Measurements from ENCODE around the gene STXBP5L.
A peak's percentile ranks its signal among the peaks of the same experiment; 100 is the strongest.
"Not testable (repeated sequence)": the region's sequence is repeated elsewhere in the genome, so short reads cannot be mapped to it uniquely, and the experiment has no call there.

The STXBP5L gene

GRCh38 chr3:121274411-121274810 lies 366.4 kb downstream of the STXBP5L start:
- no peak overlapping the region for H3K4me3 ChIP-seq (ENCODE audit: low read length)
- peak; percentile 7 for DNase-seq (ENCODE audit: low read depth)
- TF ChIP-seq, protein P1, sequence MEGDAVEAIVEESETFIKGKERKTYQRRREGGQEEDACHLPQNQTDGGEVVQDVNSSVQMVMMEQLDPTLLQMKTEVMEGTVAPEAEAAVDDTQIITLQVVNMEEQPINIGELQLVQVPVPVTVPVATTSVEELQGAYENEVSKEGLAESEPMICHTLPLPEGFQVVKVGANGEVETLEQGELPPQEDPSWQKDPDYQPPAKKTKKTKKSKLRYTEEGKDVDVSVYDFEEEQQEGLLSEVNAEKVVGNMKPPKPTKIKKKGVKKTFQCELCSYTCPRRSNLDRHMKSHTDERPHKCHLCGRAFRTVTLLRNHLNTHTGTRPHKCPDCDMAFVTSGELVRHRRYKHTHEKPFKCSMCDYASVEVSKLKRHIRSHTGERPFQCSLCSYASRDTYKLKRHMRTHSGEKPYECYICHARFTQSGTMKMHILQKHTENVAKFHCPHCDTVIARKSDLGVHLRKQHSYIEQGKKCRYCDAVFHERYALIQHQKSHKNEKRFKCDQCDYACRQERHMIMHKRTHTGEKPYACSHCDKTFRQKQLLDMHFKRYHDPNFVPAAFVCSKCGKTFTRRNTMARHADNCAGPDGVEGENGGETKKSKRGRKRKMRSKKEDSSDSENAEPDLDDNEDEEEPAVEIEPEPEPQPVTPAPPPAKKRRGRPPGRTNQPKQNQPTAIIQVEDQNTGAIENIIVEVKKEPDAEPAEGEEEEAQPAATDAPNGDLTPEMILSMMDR (IDR thresholded peaks at IDR 0.05; ENCODE audit: insufficient read depth, low read depth, low read length, missing control alignments), result no peak

DNA sequence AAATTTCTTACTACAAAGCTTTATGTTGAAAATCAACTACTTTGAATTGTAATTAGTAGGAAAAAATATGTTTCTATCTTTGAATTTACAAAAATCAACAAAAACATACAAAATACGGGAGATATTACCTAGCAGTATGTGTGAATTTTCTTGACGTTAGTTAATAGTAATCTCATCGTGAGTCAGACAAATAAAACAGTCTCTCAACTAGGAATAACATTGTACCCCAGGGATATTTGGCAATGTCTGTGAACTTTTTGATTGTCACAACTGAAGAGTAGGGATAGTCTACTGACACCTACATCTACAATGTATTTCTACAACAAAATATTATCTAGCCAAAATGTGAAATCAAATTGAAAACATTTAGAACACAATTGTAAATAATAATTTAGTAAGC lies 387.4 kb downstream of the STXBP5L start:
- TF ChIP-seq, protein P1 (IDR thresholded peaks at IDR 0.05; ENCODE audit: insufficient read depth, low read depth, low read length, missing control alignments), result no peak
- H3K4me3 ChIP-seq (ENCODE audit: low read length), result no peak overlapping the region
- DNase-seq (ENCODE audit: low read depth), result no peak

GRCh38 chr3:121295979-121296378 lies 388.0 kb downstream of the STXBP5L start:
- TF ChIP-seq, protein P1 (IDR thresholded peaks at IDR 0.05; ENCODE audit: insufficient read depth, low read depth, low read length, missing control alignments), result no peak
- DNase-seq (ENCODE audit: low read depth), result peak; percentile 0
- H3K4me3 ChIP-seq (ENCODE audit: low read length), result no peak overlapping the region

GRCh38 chr3:121324320-121324719 lies 416.3 kb downstream of the STXBP5L start:
- TF ChIP-seq, protein P1 (IDR thresholded peaks at IDR 0.05; ENCODE audit: insufficient read depth, low read depth, low read length, missing control alignments), result no peak
- no peak overlapping the region for H3K4me3 ChIP-seq (ENCODE audit: low read length)
- no peak for DNase-seq (ENCODE audit: low read depth)

DNA sequence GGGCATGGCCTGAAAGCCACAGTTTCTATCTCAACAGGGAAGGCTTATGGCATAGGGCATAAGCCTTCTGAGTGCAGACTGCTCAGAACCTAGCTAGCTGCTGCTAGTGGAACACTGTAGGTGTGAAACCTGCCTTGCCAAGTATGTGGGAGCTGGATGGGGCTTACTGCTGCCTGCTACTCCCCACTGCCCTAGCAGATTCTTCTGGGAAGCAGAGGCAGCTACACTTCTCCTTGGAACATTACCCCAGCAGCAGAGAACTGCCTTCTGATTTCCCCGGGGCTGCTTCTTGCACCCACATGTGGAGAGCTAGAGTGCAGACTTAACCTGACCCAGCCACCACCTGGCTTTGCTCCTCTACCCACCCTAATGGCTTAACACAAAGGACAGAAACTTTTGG lies 422.1 kb downstream of the STXBP5L start:
- no peak for DNase-seq (ENCODE audit: low read depth)
- no peak overlapping the region for H3K4me3 ChIP-seq (ENCODE audit: low read length)
- TF ChIP-seq, protein P1 (IDR thresholded peaks at IDR 0.05; ENCODE audit: insufficient read depth, low read depth, low read length, missing control alignments), result no peak

GRCh38 chr3:121330634-121331033 lies 422.6 kb downstream of the STXBP5L start:
- no peak for DNase-seq (ENCODE audit: low read depth)
- TF ChIP-seq, protein P1 (IDR thresholded peaks at IDR 0.05; ENCODE audit: insufficient read depth, low read depth, low read length, missing control alignments), result no peak
- no peak overlapping the region for H3K4me3 ChIP-seq (ENCODE audit: low read length)

- not testable (repeated sequence) for DNase-seq (ENCODE audit: low read depth); H3K4me3 ChIP-seq (ENCODE audit: low read length)
Measured at GRCh38 chr3:121355960-121356359, 448.0 kb downstream of the STXBP5L start.

All from epithelial cell of esophagus (primary cell).